NCI-H526 (cell line): ENCODE data around the gene RC3H2.

Source experiments
- DNase-seq, 2 experiments: peaks; one replicate each; lab custom pipeline; 2025; lab: John Stamatoyannopoulos, UW

Gene RC3H2

GRCh38 chr9:122904823-122905710 is at the start of gene RC3H2:
TSS of gene RC3H2 (minus strand) at chr9:122905359. CDS start at chr9:122897509, 7,850 bp downstream.
- peak; percentile 98 to 99 for DNase-seq

- no peak for DNase-seq
Measured at GRCh38 chr9:122954253-122954691, 49.1 kb upstream of the RC3H2 start.

GRCh38 chr9:122951056-122951455 is 45.9 kb upstream of the RC3H2 start:
- DNase-seq = no peak

- no peak for DNase-seq
Measured at GRCh38 chr9:122950263-122950662, 45.1 kb upstream of the RC3H2 start.

GRCh38 chr9:122949696-122950095 is 44.5 kb upstream of the RC3H2 start:
- DNase-seq = no peak

- no peak for DNase-seq
Measured at GRCh38 chr9:122948313-122948712, 43.2 kb upstream of the RC3H2 start.

- no peak for DNase-seq
Measured at GRCh38 chr9:122946461-122947005, 41.4 kb upstream of the RC3H2 start.

GRCh38 chr9:122944960-122945888 is 40.1 kb upstream of the RC3H2 start:
- DNase-seq = no peak

- DNase-seq = no peak
Measured at GRCh38 chr9:122941582-122942234, 36.5 kb upstream of the RC3H2 start.

GRCh38 chr9:122940749-122941581 is 35.8 kb upstream of the RC3H2 start, which contains the start of gene RABGAP1:
TSS of gene RABGAP1 (plus strand) at chr9:122941020. CDS start at chr9:122957060, 16,040 bp downstream.
- peak; percentile 89 to 97 for DNase-seq

GRCh38 chr9:122940454-122940748 is 35.2 kb upstream of the RC3H2 start:
- no peak for DNase-seq

GRCh38 chr9:122939601-122940000 is 34.4 kb upstream of the RC3H2 start:
- no peak for DNase-seq

- no peak for DNase-seq
Measured at GRCh38 chr9:122936883-122937282, 31.7 kb upstream of the RC3H2 start.

GRCh38 chr9:122936464-122936863 is 31.3 kb upstream of the RC3H2 start:
- no peak for DNase-seq

GRCh38 chr9:122931226-122932121 is 26.3 kb upstream of the RC3H2 start, which contains the start of gene ZBTB26:
TSS of gene ZBTB26 (minus strand) at chr9:122931512. CDS start at chr9:122919934, 11,578 bp downstream.
- peak; percentile 91 to 95 for DNase-seq

GRCh38 chr9:122930541-122931225 is 25.5 kb upstream of the RC3H2 start:
- no peak for DNase-seq

GRCh38 chr9:122929796-122930354 is 24.7 kb upstream of the RC3H2 start:
- DNase-seq = no peak

- DNase-seq = no peak
Measured at GRCh38 chr9:122923947-122924346, 18.8 kb upstream of the RC3H2 start.

- no peak for DNase-seq
Measured at GRCh38 chr9:122922713-122923112, 17.6 kb upstream of the RC3H2 start.
